K562 treated with DMSO at 1 percent for 24 hours (cell line): ENCODE data around the gene NMU. TPM values are rescaled to one million over a fixed set of nuclear protein-coding genes. Genes with fewer than 3 reads are reported as not detected.

Experiments used
- total RNA-seq: library from RNA; unstranded; fragments of 300-600 nt; gene quantifications from 2 replicates; pipeline ENCODE4 v1.2.3, GENCODE V29; 2022; ENCODE audit warnings: low read depth; ENCODE audit not compliant: insufficient read depth

Gene NMU, protein sequence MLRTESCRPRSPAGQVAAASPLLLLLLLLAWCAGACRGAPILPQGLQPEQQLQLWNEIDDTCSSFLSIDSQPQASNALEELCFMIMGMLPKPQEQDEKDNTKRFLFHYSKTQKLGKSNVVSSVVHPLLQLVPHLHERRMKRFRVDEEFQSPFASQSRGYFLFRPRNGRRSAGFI
- 396 and 419 TPM in 2 replicates for total RNA-seq

DNA sequence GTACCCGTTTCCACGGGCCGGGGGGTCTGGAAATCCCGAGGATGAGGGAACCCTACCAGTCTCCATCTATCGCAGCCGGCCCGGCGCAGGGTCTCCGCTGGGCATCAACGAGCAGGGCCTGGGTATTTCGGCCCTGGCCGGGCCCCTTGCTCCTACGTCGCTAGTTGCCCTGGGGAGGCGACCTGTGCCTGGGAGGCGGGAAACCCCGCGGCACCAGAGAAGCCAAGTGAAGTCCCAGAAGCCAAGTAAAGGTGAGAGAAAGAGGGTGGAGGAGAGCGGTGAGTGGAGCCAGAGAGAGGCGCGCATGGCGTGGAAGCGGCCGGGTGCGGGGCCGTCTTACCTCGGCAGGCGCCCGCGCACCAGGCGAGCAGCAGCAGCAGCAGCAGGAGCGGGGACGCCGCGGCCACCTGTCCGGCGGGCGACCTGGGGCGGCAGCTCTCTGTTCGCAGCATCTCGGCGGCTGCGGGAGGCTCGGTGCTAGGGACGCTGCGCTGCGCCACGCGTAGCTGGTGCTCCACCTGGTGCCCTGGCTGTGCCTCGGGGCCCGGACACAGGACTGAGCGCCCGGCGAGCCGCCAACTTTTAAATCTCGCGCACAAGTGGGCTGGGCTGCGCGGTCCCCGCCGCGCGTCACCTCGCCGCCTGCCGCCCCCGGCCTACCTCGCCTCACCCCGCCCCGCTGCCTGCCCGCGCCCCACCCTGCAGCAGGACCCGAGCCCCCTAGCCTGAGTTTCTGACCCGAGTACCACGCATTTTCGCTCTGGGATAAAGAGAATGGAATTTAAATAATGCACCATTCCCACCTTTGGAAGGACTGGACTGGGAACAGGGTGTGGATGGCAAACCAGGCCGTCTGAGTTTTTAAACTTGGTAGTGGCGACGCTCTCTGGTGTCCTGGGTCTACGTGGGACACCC is at the start of gene NMU:
NMU (minus strand) TSS at position 558 of the 915 bp plus-strand sequence; CDS start at position 452, 106 bp downstream.

GRCh38 chr4:55592014-55592413 is 44.1 kb downstream of the NMU start, which contains the start of gene PDCL2:
Gene PDCL2, minus strand, starts transcription at chr4:55592245. Its CDS starts 136 bp downstream, at chr4:55592109.

GRCh38 chr4:55546756-55547465 is 89.2 kb downstream of the NMU start, which contains the start of gene CLOCK:
Gene CLOCK, minus strand, starts transcription at chr4:55546909. Its CDS starts 64,124 bp downstream, at chr4:55482785.

Other genes starting within 250 kb of the NMU start
- gene TMEM165, start 240.3 kb downstream of the NMU start, total RNA-seq: 61.1 and 70.3 TPM in 2 replicates
- 5.4 and 5.6 TPM in 2 replicates for gene CLOCK, start 89.4 kb downstream of the NMU start, total RNA-seq
- not detected in 2 replicates for gene PDCL2, start 44.1 kb downstream of the NMU start, total RNA-seq
- gene EXOC1L, start 183.5 kb upstream of the NMU start, total RNA-seq: 1.4 and 2.2 TPM in 2 replicates
- gene EXOC1, start 217.3 kb upstream of the NMU start, total RNA-seq: 19.5 and 19.8 TPM in 2 replicates